Endothelial cell of umbilical vein (primary cell): ENCODE data around the gene LGI4. TPM values are rescaled to one million over a fixed set of nuclear protein-coding genes. Genes with fewer than 3 reads are reported as not detected.

ENCODE experiments used
- BruUV-seq: library from RNA; stranded (reverse); fragments of 400-500 nt; replicated peaks from 2 replicates; lab custom pipeline; 2021; lab: Mats Ljungman, UMichigan
- CTCF ChIA-PET: fragments of 300-600, 350-600 bp; sonication (Branson Sonifier 250); formaldehyde crosslinking; loops from one replicate; lab custom pipeline; 2021; ENCODE audit warnings: antibody characterized with exemption, inconsistent platforms; lab: Charles Lee
- POLR2A ChIA-PET: fragments of 300-600, 350-600 bp; sonication (Branson Sonifier 250); formaldehyde crosslinking; loops from one replicate; lab custom pipeline; 2021; ENCODE audit warnings: antibody characterized with exemption, inconsistent platforms; lab: Charles Lee
- DNase-seq: peaks from one replicate; pipeline ENCODE4 v3.0.0-alpha.2; 2011; ENCODE audit warnings: low read depth, low spot score
- FAIRE-seq: peaks from 2 replicates; lab custom pipeline; 2011; peaks lifted over from hg19 to GRCh38; lab: Jason Lieb, UNC
- H2AFZ ChIP-seq: 2 replicates; pipeline ENCODE4 v1.6.0; 2012; ENCODE audit warnings: low read depth, low read length, control low read depth, inconsistent platforms
- H3K27ac ChIP-seq: 2 replicates; pipeline ENCODE4 v1.5.1; 2011; ENCODE audit warnings: low read depth, mild to moderate bottlenecking, control low read depth, low read length, moderate library complexity; ENCODE audit not compliant: insufficient read depth
- H3K27me3 ChIP-seq, 2 experiments: 2 replicates each; pipeline versions ENCODE4 v1.6.0 to v1.6.1; 2011; ENCODE audit warnings: low read length in 2 of 2, mixed read lengths in 1 of 2; ENCODE audit not compliant: control insufficient read depth in 2 of 2, insufficient read depth in 2 of 2
- H3K36me3 ChIP-seq, 2 experiments: 2 replicates in 1 of 2; 3 replicates in 1 of 2; pipeline ENCODE4 v1.5.1; 2011; ENCODE audit warnings: low read length in 2 of 2, mild to moderate bottlenecking in 1 of 2, moderate library complexity in 1 of 2; ENCODE audit not compliant: control insufficient read depth in 2 of 2, insufficient read depth in 2 of 2; ENCODE audit errors: extremely low read depth in 1 of 2
- H3K4me1 ChIP-seq: 3 replicates; pipeline ENCODE4 v1.5.1; 2011; ENCODE audit warnings: mild to moderate bottlenecking, low read length; ENCODE audit not compliant: control insufficient read depth, insufficient read depth; ENCODE audit errors: extremely low read depth
- H3K4me2 ChIP-seq: 2 replicates; pipeline ENCODE4 v1.6.1; 2011; ENCODE audit warnings: low read length, control low read depth, mixed read lengths; ENCODE audit not compliant: insufficient read depth
- H3K4me3 ChIP-seq, 3 experiments: fragments of 200-600 bp in 1 of 3; sonication (generic), shearing (Covaris generic) in 1 of 3; replicated peaks in 1 of 3; 2 replicates each; pipeline ENCODE4 v1.5.1; 2011 to 2016; ENCODE audit warnings: control low read depth in 3 of 3, low read length in 3 of 3, mild to moderate bottlenecking in 2 of 3, inconsistent platforms in 1 of 3, low read depth in 1 of 3, moderate library complexity in 1 of 3; ENCODE audit not compliant: insufficient read depth in 1 of 3
- H3K79me2 ChIP-seq: 2 replicates; pipeline ENCODE4 v1.6.0; 2012; ENCODE audit warnings: low read length, inconsistent platforms; ENCODE audit not compliant: control insufficient read depth, insufficient read depth
- H3K9ac ChIP-seq: replicated peaks from 2 replicates; pipeline ENCODE3; 2011; ENCODE audit warnings: low read length, control low read depth; ENCODE audit not compliant: insufficient read depth; ENCODE audit errors: extremely low read depth
- H3K9me1 ChIP-seq: replicated peaks from 3 replicates; pipeline ENCODE4 v1.6.0; 2011; ENCODE audit warnings: mild to moderate bottlenecking, low read length; ENCODE audit not compliant: control insufficient read depth, insufficient read depth; ENCODE audit errors: extremely low read depth
- H3K9me3 ChIP-seq: replicated peaks from 2 replicates; pipeline ENCODE4 v1.5.1; 2012; ENCODE audit warnings: low read length, inconsistent platforms; ENCODE audit not compliant: control insufficient read depth, insufficient read depth
- H4K20me1 ChIP-seq: replicated peaks from 2 replicates; pipeline ENCODE3; 2011; ENCODE audit warnings: mild to moderate bottlenecking, low read length; ENCODE audit not compliant: control insufficient read depth, insufficient read depth; ENCODE audit errors: extremely low read depth
- EZH2 ChIP-seq: IDR thresholded peaks from 2 replicates; pipeline ENCODE4 v1.6.1; 2012; ENCODE audit warnings: borderline replicate concordance, low read depth, mild to moderate bottlenecking, moderate library complexity, low read length, inconsistent platforms; ENCODE audit not compliant: severe bottlenecking
- FOS ChIP-seq: IDR thresholded peaks from 2 replicates; pipeline ENCODE4 v1.6.1; 2011; ENCODE audit warnings: mild to moderate bottlenecking, low read length, moderate library complexity, borderline replicate concordance; ENCODE audit not compliant: insufficient read depth
- GATA2 ChIP-seq: IDR thresholded peaks from 2 replicates; pipeline ENCODE4 v1.7.0; 2011; ENCODE audit warnings: low read depth, mild to moderate bottlenecking, moderate library complexity, mixed read lengths, low read length; ENCODE audit not compliant: insufficient read length, insufficient read depth
- JUN ChIP-seq: IDR thresholded peaks from 2 replicates; pipeline ENCODE4 v1.6.1; 2011; ENCODE audit warnings: borderline replicate concordance, low read depth; ENCODE audit not compliant: insufficient read length, insufficient read depth
- MYC ChIP-seq: IDR thresholded peaks from one replicate; pipeline ENCODE4 v1.6.1; 2011; ENCODE audit warnings: mild to moderate bottlenecking, low read depth, low read length
- POLR2A ChIP-seq: IDR thresholded peaks from 2 replicates; pipeline ENCODE4 v1.6.1; 2012; ENCODE audit warnings: low read depth, mild to moderate bottlenecking, control low read depth, low read length
- POLR2AphosphoS5 ChIP-seq: IDR thresholded peaks from 2 replicates; pipeline ENCODE4 v1.6.1; 2012; ENCODE audit warnings: low read depth, mild to moderate bottlenecking, control low read depth, low read length, moderate library complexity; ENCODE audit not compliant: insufficient read depth
- dilution Hi-C: fragments of 300-500 bp; cut with MboI; formaldehyde crosslinking; loops from one replicate; pipeline ENCODE4 v1.15.0; 2019; ENCODE audit warnings: low sequenced_read_pairs; ENCODE audit not compliant: extremely low pct_ligation_motif_present
- intact Hi-C: fragments of 100-400 bp; cut with micrococcal nuclease; formaldehyde crosslinking; loops from one replicate; pipeline ENCODE4 v1.10.0; 2022
- polyA plus RNA-seq, 4 experiments: library from polyadenylated mRNA; depleted of rRNA in 3 of 4; stranded (reverse) in 3 of 4; unstranded in 1 of 4; fragments of >200 nt; gene quantifications; 2 replicates each; pipeline versions ENCODE4 v1.2.1 to v1.2.3, GENCODE V29; 2011 to 2012; ENCODE audit warnings: missing spikeins in 1 of 4
- total RNA-seq: library from RNA; stranded (reverse); gene quantifications from 2 replicates; pipeline ENCODE4 v1.2.3, GENCODE V29; 2021
- TF ChIP-seq, protein P1 (sequence below), 2 donors: IDR thresholded peaks; 1 replicate in 1 of 2; 2 replicates in 1 of 2; pipeline ENCODE4 v1.5.1; 2011; ENCODE audit warnings: low read length in 2 of 2, mild to moderate bottlenecking in 2 of 2, moderate library complexity in 2 of 2, control low read depth in 1 of 2, inconsistent platforms in 1 of 2, low read depth in 1 of 2; ENCODE audit not compliant: insufficient read depth in 1 of 2; ENCODE audit errors: extremely low read depth in 1 of 2
- TF ChIP-seq, protein P2 (sequence below): IDR thresholded peaks from 2 replicates; pipeline ENCODE4 v1.6.1; 2011; ENCODE audit not compliant: insufficient read depth, insufficient read length

The LGI4 gene
- total and polyA plus RNA-seq, 2 donors (not counting 3 experiments of a cell fraction or from before 2014, with no cell fraction given), result not detected

DNA sequence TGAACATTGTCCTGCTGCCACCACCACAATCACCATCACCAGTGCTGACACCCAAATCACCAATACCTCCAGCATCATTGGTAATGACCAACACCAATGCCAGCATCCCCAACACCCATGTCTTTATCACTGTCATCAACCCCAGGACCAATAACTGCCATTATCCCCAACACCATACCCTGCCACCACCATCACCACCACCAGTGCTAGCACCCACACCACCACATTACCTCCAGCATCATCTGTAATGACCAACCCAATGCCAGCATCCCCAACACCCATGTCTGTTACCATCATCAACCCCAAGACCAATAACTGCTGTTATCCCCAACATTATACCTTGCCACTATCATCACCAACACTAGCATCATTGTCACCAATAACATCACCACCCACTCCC is 2.6 kb downstream of the LGI4 start:
- TF ChIP-seq MYC (no peak), POLR2AphosphoS5 (no peak)
- dilution Hi-C loops (no loop called here), intact Hi-C loops (no loop called here)
- BruUV-seq, result no TSS peak
- Histone ChIP-seq H2AFZ (no peak overlapping the region), H3K4me1 (no peaks in the 10 kb centered on the region), H3K27ac (no peak overlapping the region), H3K36me3 (no peaks in the 10 kb centered on the region), H3K9me3 (no peaks in the 10 kb centered on the region), H3K79me2 (no peaks in the 10 kb centered on the region), H3K27me3 (no peaks in the 10 kb centered on the region), H3K4me3 (no peak overlapping the region), H3K4me2 (no peak overlapping the region), H4K20me1 (no peaks in the 10 kb centered on the region), H3K9ac (no peak overlapping the region), H3K9me1 (no peaks in the 10 kb centered on the region)
- FAIRE-seq, result no peak
- CTCF ChIA-PET, result no interaction called here
- POLR2A ChIA-PET, result no interaction called here
- DNase-seq, result no peak

DNA sequence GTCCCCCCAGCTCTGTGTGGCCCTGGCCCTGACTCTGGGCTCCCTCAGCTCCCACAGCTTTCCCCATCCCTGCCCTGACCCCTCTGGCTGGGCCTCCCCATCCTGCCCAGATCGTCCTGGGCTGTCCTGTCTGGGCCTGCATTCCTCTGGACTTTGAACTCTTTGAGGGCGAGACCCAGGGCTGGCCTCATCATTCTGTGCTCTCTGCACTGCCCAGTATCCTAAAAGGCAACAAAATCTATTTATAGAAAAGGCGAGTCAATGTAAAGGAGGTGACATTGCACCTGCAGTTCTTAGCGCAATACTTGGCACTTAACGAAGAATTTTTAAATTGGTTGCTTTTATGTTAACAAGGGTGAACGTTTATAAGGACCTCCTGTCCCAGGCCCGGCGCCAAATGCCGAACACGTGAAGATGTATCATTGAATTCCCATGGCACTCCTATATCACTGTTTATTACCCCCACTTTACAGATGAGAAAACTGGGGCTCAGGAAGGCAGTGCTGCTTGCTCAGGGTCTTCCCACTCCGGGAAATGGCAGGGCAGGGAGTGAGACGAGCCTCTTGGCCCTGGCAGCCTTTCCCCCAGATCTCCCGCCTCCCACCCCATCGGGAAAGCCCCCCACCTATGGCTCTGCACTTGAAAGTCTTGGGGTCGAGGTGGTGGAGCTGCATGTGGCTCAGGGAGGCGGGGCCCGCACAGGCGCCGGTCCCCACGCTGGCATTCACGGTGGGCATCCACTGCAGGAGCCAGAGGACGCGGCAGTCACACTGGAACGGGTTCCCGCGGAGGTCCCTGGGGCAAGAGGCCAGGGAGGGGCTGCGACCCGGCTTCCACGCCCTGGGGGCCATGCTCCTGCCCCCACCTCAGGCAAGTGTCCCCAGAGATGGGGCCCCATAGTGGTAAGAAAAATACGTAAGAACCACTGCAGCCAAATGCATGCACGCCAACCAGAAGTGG is 3.8 kb downstream of the LGI4 start:
- Histone ChIP-seq H3K36me3 (no peaks in the 10 kb centered on the region), H3K27ac (no peak overlapping the region), H3K9me1 (no peaks in the 10 kb centered on the region), H2AFZ (no peak overlapping the region), H3K27me3 (no peaks in the 10 kb centered on the region), H3K9ac (no peak overlapping the region), H3K79me2 (no peaks in the 10 kb centered on the region), H3K4me1 (no peaks in the 10 kb centered on the region), H3K4me3 (no peak overlapping the region), H3K9me3 (no peaks in the 10 kb centered on the region), H3K4me2 (no peak overlapping the region), H4K20me1 (no peaks in the 10 kb centered on the region)
- dilution Hi-C loops (no loop called here), intact Hi-C loops (no loop called here)
- TF ChIP-seq, protein P1, sequence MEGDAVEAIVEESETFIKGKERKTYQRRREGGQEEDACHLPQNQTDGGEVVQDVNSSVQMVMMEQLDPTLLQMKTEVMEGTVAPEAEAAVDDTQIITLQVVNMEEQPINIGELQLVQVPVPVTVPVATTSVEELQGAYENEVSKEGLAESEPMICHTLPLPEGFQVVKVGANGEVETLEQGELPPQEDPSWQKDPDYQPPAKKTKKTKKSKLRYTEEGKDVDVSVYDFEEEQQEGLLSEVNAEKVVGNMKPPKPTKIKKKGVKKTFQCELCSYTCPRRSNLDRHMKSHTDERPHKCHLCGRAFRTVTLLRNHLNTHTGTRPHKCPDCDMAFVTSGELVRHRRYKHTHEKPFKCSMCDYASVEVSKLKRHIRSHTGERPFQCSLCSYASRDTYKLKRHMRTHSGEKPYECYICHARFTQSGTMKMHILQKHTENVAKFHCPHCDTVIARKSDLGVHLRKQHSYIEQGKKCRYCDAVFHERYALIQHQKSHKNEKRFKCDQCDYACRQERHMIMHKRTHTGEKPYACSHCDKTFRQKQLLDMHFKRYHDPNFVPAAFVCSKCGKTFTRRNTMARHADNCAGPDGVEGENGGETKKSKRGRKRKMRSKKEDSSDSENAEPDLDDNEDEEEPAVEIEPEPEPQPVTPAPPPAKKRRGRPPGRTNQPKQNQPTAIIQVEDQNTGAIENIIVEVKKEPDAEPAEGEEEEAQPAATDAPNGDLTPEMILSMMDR (IDR thresholded peaks at IDR 0.05; ENCODE audit: extremely low read depth in 1 of 2, insufficient read depth in 1 of 2, low read depth in 1 of 2, low read length in 2 of 2), result no peak
- TF ChIP-seq POLR2A (no peak), EZH2 (no peak), JUN (no peak), GATA2 (no peak), FOS (no peak), MYC (no peak)
- TF ChIP-seq, protein P2, sequence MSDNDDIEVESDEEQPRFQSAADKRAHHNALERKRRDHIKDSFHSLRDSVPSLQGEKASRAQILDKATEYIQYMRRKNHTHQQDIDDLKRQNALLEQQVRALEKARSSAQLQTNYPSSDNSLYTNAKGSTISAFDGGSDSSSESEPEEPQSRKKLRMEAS, result no peak
- DNase-seq, result no peak
- BruUV-seq, result no TSS peak
- ChIA-PET CTCF (interaction anchor here (1.3 kb wide), 1 partner anchor 87 kb away, joined by 3 read pairs; no protein-coding TSS in a partner anchor), POLR2A (no interaction called here)
- FAIRE-seq, result no peak
